Panc1 (cell line): ENCODE measurements around the gene SUPT20HL2. TPM values are rescaled to one million over a fixed set of nuclear protein-coding genes. Genes with fewer than 3 reads are reported as not detected.

Source experiments
- ATAC-seq: fragments of 200-7000 bp; cut with Tn5 transposase; 2 replicates; pipeline ENCODE4 v1.9.1; 2020; ENCODE audit warnings: mild to moderate bottlenecking, moderate library complexity
- BruUV-seq: library from RNA; stranded (reverse); fragments of 400-500 nt; replicated peaks from 2 replicates; lab custom pipeline; 2021; lab: Mats Ljungman, UMichigan
- CTCF ChIA-PET: fragments of 300-600 bp; sonication (Branson Sonifier 250); formaldehyde crosslinking; loops from one replicate; lab custom pipeline; 2022; ENCODE audit warnings: antibody characterized with exemption; lab: Charles Lee
- POLR2A ChIA-PET: fragments of 300-600 bp; sonication (Branson Sonifier 250); formaldehyde crosslinking; loops from one replicate; lab custom pipeline; 2022; ENCODE audit warnings: antibody characterized with exemption; lab: Charles Lee
- DNase-seq: peaks from one replicate; pipeline ENCODE4 v3.0.0-alpha.2; 2010; ENCODE audit warnings: low read depth, low spot score
- H3K27ac ChIP-seq: 2 replicates; pipeline ENCODE4 v1.5.1; 2011; ENCODE audit warnings: mild to moderate bottlenecking, low read length, inconsistent platforms
- H3K27me3 ChIP-seq: fragments of 200-500 bp; sonication (Bioruptor generic); 2 replicates; pipeline ENCODE4 v1.6.0; 2014; ENCODE audit warnings: low read length, inconsistent platforms; ENCODE audit not compliant: control insufficient read depth, insufficient read depth
- H3K36me3 ChIP-seq: fragments of 200-500 bp; sonication (Bioruptor generic); 2 replicates; pipeline ENCODE4 v1.5.1; 2014; ENCODE audit warnings: inconsistent platforms, mild to moderate bottlenecking, low read length, moderate library complexity; ENCODE audit not compliant: control insufficient read depth, insufficient read depth
- H3K4me1 ChIP-seq: 2 replicates; pipeline ENCODE4 v1.5.1; 2011; ENCODE audit warnings: inconsistent platforms, mild to moderate bottlenecking, low read length, moderate library complexity; ENCODE audit not compliant: control insufficient read depth, insufficient read depth
- H3K4me3 ChIP-seq, 2 experiments: 2 replicates each; pipeline ENCODE4 v1.5.1; 2011 to 2012; ENCODE audit warnings: low read depth in 2 of 2, low read length in 2 of 2, mild to moderate bottlenecking in 2 of 2, inconsistent platforms in 1 of 2, moderate library complexity in 1 of 2
- H3K9me3 ChIP-seq: fragments of 200-500 bp; sonication (Bioruptor generic); 2 replicates; pipeline ENCODE4 v1.5.1; 2014; ENCODE audit warnings: low read depth, mild to moderate bottlenecking, inconsistent platforms, low read length, moderate library complexity; ENCODE audit not compliant: control insufficient read depth, insufficient read depth
- CTCF ChIP-seq: fragments of 450-650 bp; IDR thresholded peaks from 2 replicates; pipeline ENCODE4 v1.5.1; 2017; ENCODE audit warnings: mild to moderate bottlenecking
- POLR2AphosphoS5 ChIP-seq: IDR thresholded peaks from 2 replicates; pipeline ENCODE4 v1.6.1; 2012; ENCODE audit warnings: mild to moderate bottlenecking, low read depth, low read length, moderate library complexity
- REST ChIP-seq, 2 experiments: IDR thresholded peaks; 2 replicates each; pipeline ENCODE4 v1.6.1; 2011 to 2012; ENCODE audit warnings: low read depth in 2 of 2, control low read depth in 1 of 2, low read length in 1 of 2, mild to moderate bottlenecking in 1 of 2, moderate library complexity in 1 of 2; ENCODE audit not compliant: insufficient read depth in 1 of 2
- SIN3A ChIP-seq: IDR thresholded peaks from 2 replicates; pipeline ENCODE4 v1.6.1; 2012; ENCODE audit warnings: low read depth, mild to moderate bottlenecking, low read length, moderate library complexity, borderline replicate concordance; ENCODE audit not compliant: insufficient read depth
- TCF7L2 ChIP-seq: IDR thresholded peaks from 2 replicates; pipeline ENCODE4 v1.6.1; 2011; ENCODE audit warnings: mild to moderate bottlenecking, low read depth, low read length, inconsistent platforms
- in situ Hi-C: cut with HindIII; loops from 2 replicates; pipeline ENCODE4 v1.10.0; 2016; ENCODE audit warnings: low sequenced_read_pairs, low pct_unique_long_range_greater_than_20kb
- intact Hi-C: fragments of 100-400 bp; cut with micrococcal nuclease; formaldehyde crosslinking; loops from one replicate; pipeline ENCODE4 v1.10.0; 2022; ENCODE audit not compliant: unreplicated experiment
- total RNA-seq: library from RNA; stranded (reverse); gene quantifications from one replicate; pipeline ENCODE4 v1.2.1, GENCODE V29; 2021; ENCODE audit not compliant: unreplicated experiment

SUPT20HL2 gene
- total RNA-seq, 1 experiment from 2014 or later: not detected

GRCh38 chrX:24335871-24336270, 22.0 kb upstream of the SUPT20HL2 start:
- ATAC-seq (no peak), DNase-seq (no peak)
- CTCF ChIA-PET: no interaction called here
- BruUV-seq: no TSS peak
- H3K4me1 ChIP-seq: no peaks in the 10 kb centered on the region
- TF ChIP-seq CTCF: no peak
- no peak for TF ChIP-seq SIN3A
- no peak for TF ChIP-seq REST (IDR thresholded peaks at IDR 0.05; ENCODE audit: insufficient read depth in 1 of 2, low read depth in 2 of 2, low read length in 1 of 2)
- TF ChIP-seq POLR2AphosphoS5: no peak
- no peak for TF ChIP-seq TCF7L2
- no peaks in the 10 kb centered on the region for H3K36me3 ChIP-seq
- no peak overlapping the region for H3K27ac ChIP-seq
- H3K4me3 ChIP-seq: no peak overlapping the region
- in situ Hi-C loops: no loop called here
- POLR2A ChIA-PET: no interaction called here
- intact Hi-C loops: no loop called here
- H3K9me3 ChIP-seq: no peaks in the 10 kb centered on the region
- no peaks in the 10 kb centered on the region for H3K27me3 ChIP-seq

GRCh38 chrX:24334461-24334860, 20.6 kb upstream of the SUPT20HL2 start:
- intact Hi-C loops (no loop called here), in situ Hi-C loops (no loop called here)
- Histone ChIP-seq H3K4me1 (no peaks in the 10 kb centered on the region), H3K4me3 (no peak overlapping the region), H3K9me3 (no peaks in the 10 kb centered on the region), H3K27me3 (no peaks in the 10 kb centered on the region), H3K36me3 (no peaks in the 10 kb centered on the region), H3K27ac (no peak overlapping the region)
- ATAC-seq: no peak
- TF ChIP-seq POLR2AphosphoS5: no peak
- no peak for TF ChIP-seq SIN3A
- CTCF ChIA-PET: no interaction called here
- POLR2A ChIA-PET: no interaction called here
- no peak for DNase-seq
- BruUV-seq: no TSS peak

GRCh38 chrX:24333371-24333770, 19.5 kb upstream of the SUPT20HL2 start:
- Histone ChIP-seq H3K4me3 (no peak overlapping the region), H3K27me3 (no peaks in the 10 kb centered on the region), H3K36me3 (no peaks in the 10 kb centered on the region), H3K9me3 (no peaks in the 10 kb centered on the region), H3K27ac (no peak overlapping the region), H3K4me1 (no peaks in the 10 kb centered on the region)
- CTCF ChIA-PET: no interaction called here
- POLR2A ChIA-PET: no interaction called here
- intact Hi-C loops: no loop called here
- no TSS peak for BruUV-seq
- in situ Hi-C loops: no loop called here
- DNase-seq: no peak
- TF ChIP-seq REST (IDR thresholded peaks at IDR 0.05; ENCODE audit: insufficient read depth in 1 of 2, low read depth in 2 of 2, low read length in 1 of 2): no peak
- TF ChIP-seq SIN3A: no peak
- TF ChIP-seq POLR2AphosphoS5: no peak
- TF ChIP-seq TCF7L2: no peak
- TF ChIP-seq CTCF: no peak
- no peak for ATAC-seq
